ENCODE data around the gene PSMD4.

GRCh38 chr1:151242442-151242841 is 12.1 kb upstream of the PSMD4 start:
- no peak for TF ChIP-seq NFIC (IDR thresholded peaks at IDR 0.05)
- TF ChIP-seq EP300 (IDR thresholded peaks at IDR 0.05; ENCODE audit: borderline replicate concordance): no peak
- no peak for TF ChIP-seq YY1 (IDR thresholded peaks at IDR 0.05; ENCODE audit: low read depth)
- no peak for TF ChIP-seq CREB1 (IDR thresholded peaks at IDR 0.05; ENCODE audit: low read depth)
- TF ChIP-seq RAD21 (IDR thresholded peaks at IDR 0.05; ENCODE audit: low read depth): no peak
- no peak for TF ChIP-seq REST (IDR thresholded peaks at IDR 0.05; ENCODE audit: low read depth)
- no peak for TF ChIP-seq TAF1 (IDR thresholded peaks at IDR 0.05; ENCODE audit: low read depth)
- no peak for TF ChIP-seq MAX (IDR thresholded peaks at IDR 0.05)

All from Ishikawa (cell line).